ENCODE data around the gene GPR18. TPM values are rescaled to one million over a fixed set of nuclear protein-coding genes. Genes with fewer than 3 reads are reported as not detected.

GPR18 gene
- total RNA-seq, 1 experiment from 2014 or later = not detected

GRCh38 chr13:99280166-99280565 is 22.0 kb upstream of the GPR18 start:
- H2AFZ ChIP-seq = no peak overlapping the region
- ChIA-PET CTCF (no interaction called here), POLR2A (ENCODE audit: unreplicated experiment) (no interaction called here)
- DNase-seq = peak in 1 of 2 experiments; percentile 72
- H3K36me3 ChIP-seq (ENCODE audit: low read depth) = peaks cover 5% of the 10 kb centered on the region; the same call in 1 of the 2 replicates
- no peak overlapping the region for H3K4me2 ChIP-seq
- H3K27ac ChIP-seq = no peak overlapping the region
- H3K4me1 ChIP-seq (replicated peaks; ENCODE audit: insufficient read depth) = no peaks in the 10 kb centered on the region
- no TSS peak for BruUV-seq (replicated peaks)
- intact Hi-C loops (cut with micrococcal nuclease; ENCODE audit: unreplicated experiment) = no loop called here
- H3K27me3 ChIP-seq (ENCODE audit: insufficient read depth, low read depth) = no peaks in the 10 kb centered on the region
- TF ChIP-seq CTCF (conservative IDR thresholded peaks at IDR 0.05) (no peak), EZH2 (IDR thresholded peaks at IDR 0.05; ENCODE audit: low read depth) (no peak)
- H3F3A ChIP-seq (ENCODE audit: insufficient read depth, low read depth) = peaks cover 11% of the 10 kb centered on the region; the same call in 1 of the 2 replicates
- no peaks in the 10 kb centered on the region for H3K9me3 ChIP-seq (ENCODE audit: insufficient read depth, low read depth)
- no peaks in the 10 kb centered on the region for H3K9me2 ChIP-seq (ENCODE audit: insufficient read depth)
- H3K79me2 ChIP-seq (ENCODE audit: low read depth) = peaks cover 27% of the 10 kb centered on the region; the same call in 1 of the 2 replicates
- H3K4me3 ChIP-seq = no peak overlapping the region
- peaks cover 28% of the 10 kb centered on the region for H4K20me1 ChIP-seq (ENCODE audit: insufficient read depth)

- no peaks in the 10 kb centered on the region for H3K4me1 ChIP-seq (replicated peaks; ENCODE audit: insufficient read depth)
- H3K4me2 ChIP-seq = no peak overlapping the region
- H2AFZ ChIP-seq = no peak overlapping the region
- peaks cover 29% of the 10 kb centered on the region; the same call in 1 of the 2 replicates for H3K79me2 ChIP-seq (ENCODE audit: low read depth)
- no peaks in the 10 kb centered on the region for H3K9me3 ChIP-seq (ENCODE audit: insufficient read depth, low read depth)
- peaks cover 9% of the 10 kb centered on the region; the same call in 1 of the 2 replicates for H3F3A ChIP-seq (ENCODE audit: insufficient read depth, low read depth)
- no TSS peak for BruUV-seq (replicated peaks)
- H3K4me3 ChIP-seq = no peak overlapping the region
- no peak overlapping the region for H3K27ac ChIP-seq
- peaks cover 33% of the 10 kb centered on the region for H4K20me1 ChIP-seq (ENCODE audit: insufficient read depth)
- TF ChIP-seq EZH2 (IDR thresholded peaks at IDR 0.05; ENCODE audit: low read depth) (no peak), CTCF (conservative IDR thresholded peaks at IDR 0.05) (no peak)
- DNase-seq = no peak
- intact Hi-C loops (cut with micrococcal nuclease; ENCODE audit: unreplicated experiment) = no loop called here
- H3K36me3 ChIP-seq (ENCODE audit: low read depth) = peaks cover 5% of the 10 kb centered on the region; the same call in 1 of the 2 replicates
- no peaks in the 10 kb centered on the region for H3K9me2 ChIP-seq (ENCODE audit: insufficient read depth)
- ChIA-PET POLR2A (ENCODE audit: unreplicated experiment) (no interaction called here), CTCF (no interaction called here)
- H3K27me3 ChIP-seq (ENCODE audit: insufficient read depth, low read depth) = no peaks in the 10 kb centered on the region
Observed at GRCh38 chr13:99279637-99280036, 21.5 kb upstream of the GPR18 start.

- no peaks in the 10 kb centered on the region for H3K9me2 ChIP-seq (ENCODE audit: insufficient read depth)
- intact Hi-C loops (cut with micrococcal nuclease; ENCODE audit: unreplicated experiment) = no loop called here
- H3K27me3 ChIP-seq (ENCODE audit: insufficient read depth, low read depth) = no peaks in the 10 kb centered on the region
- no peak for TF ChIP-seq EZH2 (IDR thresholded peaks at IDR 0.05; ENCODE audit: low read depth)
- no peak for TF ChIP-seq CTCF (conservative IDR thresholded peaks at IDR 0.05)
- peaks cover 5% of the 10 kb centered on the region; the same call in 1 of the 2 replicates for H3K36me3 ChIP-seq (ENCODE audit: low read depth)
- CTCF ChIA-PET = no interaction called here
- peaks cover 33% of the 10 kb centered on the region for H4K20me1 ChIP-seq (ENCODE audit: insufficient read depth)
- H3K79me2 ChIP-seq (ENCODE audit: low read depth) = peaks cover 25% of the 10 kb centered on the region; the same call in 1 of the 2 replicates
- peaks cover 6% of the 10 kb centered on the region; the same call in 1 of the 2 replicates for H3F3A ChIP-seq (ENCODE audit: insufficient read depth, low read depth)
- H3K4me1 ChIP-seq (replicated peaks; ENCODE audit: insufficient read depth) = no peaks in the 10 kb centered on the region
- H3K9me3 ChIP-seq (ENCODE audit: insufficient read depth, low read depth) = no peaks in the 10 kb centered on the region
- no peak overlapping the region for H2AFZ ChIP-seq
- H3K4me2 ChIP-seq = no peak overlapping the region
- no peak overlapping the region for H3K4me3 ChIP-seq
- BruUV-seq (replicated peaks) = no TSS peak
- no peak for DNase-seq
- POLR2A ChIA-PET (ENCODE audit: unreplicated experiment) = no interaction called here
- no peak overlapping the region for H3K27ac ChIP-seq
Observed at GRCh38 chr13:99278843-99279242, 20.7 kb upstream of the GPR18 start.

Measured in PC-9 (cell line).